Subcutaneous abdominal adipose tissue (tissue), 5 donors: ENCODE results near the gene G6PD.
"Not testable (repeated sequence)": the region's sequence is repeated elsewhere in the genome, so short reads cannot be mapped to it uniquely, and the experiment has no call there.

Experiments
- H3K27ac ChIP-seq: one replicate; pipeline ENCODE4 v1.7.0; 2013; ENCODE audit warnings: low read depth, mild to moderate bottlenecking, inconsistent platforms, low read length, moderate library complexity
- H3K27me3 ChIP-seq, 5 donors: one replicate each; pipeline ENCODE4 v1.7.0; 2013; ENCODE audit warnings: low read length in 5 of 5, inconsistent platforms in 1 of 5; ENCODE audit not compliant: control insufficient read depth in 5 of 5, insufficient read depth in 4 of 5
- H3K36me3 ChIP-seq, 5 donors: one replicate each; pipeline ENCODE4 v1.7.0; 2013; ENCODE audit warnings: low read length in 5 of 5; ENCODE audit not compliant: control insufficient read depth in 5 of 5, insufficient read depth in 5 of 5
- H3K4me1 ChIP-seq, 5 donors: one replicate each; pipeline ENCODE4 v1.7.0; 2013; ENCODE audit warnings: low read length in 5 of 5, mild to moderate bottlenecking in 3 of 5, moderate library complexity in 1 of 5; ENCODE audit not compliant: control insufficient read depth in 5 of 5, insufficient read depth in 5 of 5
- H3K4me3 ChIP-seq, 5 donors: one replicate each; pipeline ENCODE4 v1.7.0; 2013; ENCODE audit warnings: low read length in 5 of 5, low read depth in 1 of 5
- H3K9ac ChIP-seq, 5 donors: one replicate each; pipeline ENCODE4 v1.7.0; 2013; ENCODE audit warnings: low read length in 5 of 5, mild to moderate bottlenecking in 4 of 5, moderate library complexity in 3 of 5
- H3K9me3 ChIP-seq, 5 donors: one replicate each; pipeline ENCODE4 v1.7.0; 2013; ENCODE audit warnings: low read length in 5 of 5; ENCODE audit not compliant: control insufficient read depth in 5 of 5
- donor health status: healthy.
- donor health status: healthy.
- donor health status: healthy.
- donor health status: healthy.
- donor health status: healthy.

Gene G6PD

GRCh38 chrX:154570361-154570760 lies 23.7 kb upstream of the G6PD start:
- H3K4me1 ChIP-seq, H3K9me3 ChIP-seq, H3K27me3 ChIP-seq, H3K27ac ChIP-seq, H3K9ac ChIP-seq, H3K4me3 ChIP-seq, H3K36me3 ChIP-seq: not testable (repeated sequence)

- H3K4me3 ChIP-seq, H3K36me3 ChIP-seq, H3K27ac ChIP-seq, H3K9me3 ChIP-seq, H3K27me3 ChIP-seq, H3K9ac ChIP-seq, H3K4me1 ChIP-seq: not testable (repeated sequence)
Measured at GRCh38 chrX:154562295-154562694, 15.6 kb upstream of the G6PD start.

DNA sequence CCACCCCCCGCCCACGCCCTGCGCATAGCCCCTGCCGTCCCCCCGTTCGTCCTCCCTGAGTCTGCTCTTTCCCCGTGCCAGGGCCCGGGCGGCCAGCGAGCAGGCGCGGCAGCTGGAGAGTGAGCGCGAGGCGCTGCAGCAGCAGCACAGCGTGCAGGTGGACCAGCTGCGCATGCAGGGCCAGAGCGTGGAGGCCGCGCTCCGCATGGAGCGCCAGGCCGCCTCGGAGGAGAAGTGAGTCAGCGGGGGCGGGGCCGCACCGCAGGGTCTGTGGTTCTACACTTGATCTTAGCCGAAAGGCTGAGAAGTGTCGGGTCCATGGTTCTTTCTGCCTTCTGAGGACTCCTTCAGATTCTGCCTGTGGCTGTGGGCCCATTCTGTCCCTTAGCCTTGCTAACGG lies 13.7 kb upstream of the G6PD start:
- H3K27ac ChIP-seq, H3K9me3 ChIP-seq, H3K36me3 ChIP-seq, H3K27me3 ChIP-seq, H3K4me1 ChIP-seq, H3K4me3 ChIP-seq, H3K9ac ChIP-seq: not testable (repeated sequence)

GRCh38 chrX:154558896-154559295 lies 12.2 kb upstream of the G6PD start:
- not testable (repeated sequence) for H3K27me3 ChIP-seq, H3K9ac ChIP-seq, H3K9me3 ChIP-seq, H3K27ac ChIP-seq, H3K4me3 ChIP-seq, H3K4me1 ChIP-seq
- peaks cover 0 to 10% (median 7%) of the 10 kb centered on the region in 5 donors for H3K36me3 ChIP-seq

DNA sequence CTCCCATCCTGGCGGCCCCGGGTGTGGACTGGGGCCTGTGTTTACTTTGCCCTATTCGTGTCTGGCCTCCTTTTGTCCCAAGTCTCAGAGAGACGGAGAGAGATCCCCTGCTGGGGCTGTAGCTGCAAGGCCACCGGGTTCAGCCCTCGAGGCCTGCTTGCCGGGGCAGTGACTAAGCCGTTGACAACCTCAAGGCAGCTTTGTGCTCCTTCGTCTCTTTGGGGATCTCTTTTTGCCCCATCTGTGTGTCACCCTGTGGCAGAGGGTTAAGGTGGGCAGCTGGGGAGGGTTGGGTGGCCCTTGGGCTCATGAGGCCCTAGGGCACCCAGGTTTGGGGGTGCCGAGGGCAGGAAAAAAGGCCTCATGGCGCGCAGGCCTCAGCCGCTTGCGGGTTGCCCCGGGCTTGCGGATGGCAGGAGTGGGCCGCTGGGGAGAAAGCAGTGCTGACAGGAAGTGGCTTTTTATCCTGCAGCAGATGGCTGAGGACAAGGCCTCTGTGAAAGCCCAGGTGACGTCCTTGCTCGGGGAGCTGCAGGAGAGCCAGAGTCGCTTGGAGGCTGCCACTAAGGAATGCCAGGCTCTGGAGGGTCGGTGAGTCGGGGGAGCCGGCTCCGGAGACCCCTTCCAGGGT lies 11.5 kb upstream of the G6PD start:
- not testable (repeated sequence) for H3K4me3 ChIP-seq, H3K9ac ChIP-seq, H3K4me1 ChIP-seq, H3K27ac ChIP-seq, H3K9me3 ChIP-seq
- H3K36me3 ChIP-seq, result peaks cover 0 to 17% (median 13%) of the 10 kb centered on the region in 5 donors
- H3K27me3 ChIP-seq, result peaks cover 2 to 15% (median 6%) of the 10 kb centered on the region in 5 donors

DNA sequence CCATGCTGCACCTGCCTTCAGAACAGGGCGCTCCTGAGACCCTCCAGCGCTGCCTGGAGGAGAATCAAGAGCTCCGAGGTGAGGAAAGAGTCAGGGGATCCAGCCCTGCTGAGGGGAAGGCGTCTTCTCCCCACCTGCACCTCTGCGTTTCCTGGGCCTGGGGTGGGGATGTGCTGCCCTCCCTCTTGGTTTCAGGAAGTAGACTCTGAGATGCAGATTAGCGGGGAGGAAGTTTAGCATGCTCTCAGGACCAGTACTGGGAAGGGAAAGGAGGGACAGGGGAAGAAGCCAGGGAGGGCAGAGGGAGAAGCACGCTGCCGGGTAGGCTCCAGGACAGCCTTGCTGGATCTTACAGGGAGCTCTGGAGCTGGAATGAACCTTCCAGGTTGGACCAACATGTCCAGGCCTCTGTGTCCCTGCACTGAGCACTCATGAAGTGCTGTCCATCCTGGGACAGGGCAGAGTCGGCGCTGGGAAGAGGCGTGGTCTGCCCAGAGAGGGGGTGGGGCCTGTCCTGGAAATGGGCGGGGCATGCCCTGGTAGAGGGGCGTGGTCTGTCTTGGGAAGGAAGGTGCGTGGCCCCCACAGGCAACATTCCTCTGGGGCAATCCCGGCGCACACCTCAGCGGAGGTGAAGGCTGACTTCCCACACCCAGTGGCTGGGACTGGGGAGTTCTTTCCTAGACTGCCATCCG lies 5.6 kb upstream of the G6PD start:
- Histone ChIP-seq H3K27me3 (peaks cover 4 to 22% (median 10%) of the 10 kb centered on the region in 5 donors), H3K36me3 (peaks cover 0 to 24% (median 17%) of the 10 kb centered on the region in 5 donors), H3K4me1 (peaks cover 2 to 13% (median 12%) of the 10 kb centered on the region in 5 donors)
- not testable (repeated sequence) for H3K9ac ChIP-seq, H3K9me3 ChIP-seq, H3K4me3 ChIP-seq, H3K27ac ChIP-seq

GRCh38 chrX:154549766-154550165 lies 3.1 kb upstream of the G6PD start:
- Histone ChIP-seq H3K4me1 (peaks cover 2 to 25% (median 20%) of the 10 kb centered on the region in 5 donors), H3K4me3 (no peak overlapping the region), H3K36me3 (peaks cover 0 to 18% (median 13%) of the 10 kb centered on the region in 5 donors), H3K27me3 (peaks cover 4 to 19% (median 11%) of the 10 kb centered on the region in 5 donors), H3K9me3 (no peaks in the 10 kb centered on the region), H3K9ac (peak overlapping the region in 1 of 5 donors; percentile 31), H3K27ac (no peak overlapping the region)

DNA sequence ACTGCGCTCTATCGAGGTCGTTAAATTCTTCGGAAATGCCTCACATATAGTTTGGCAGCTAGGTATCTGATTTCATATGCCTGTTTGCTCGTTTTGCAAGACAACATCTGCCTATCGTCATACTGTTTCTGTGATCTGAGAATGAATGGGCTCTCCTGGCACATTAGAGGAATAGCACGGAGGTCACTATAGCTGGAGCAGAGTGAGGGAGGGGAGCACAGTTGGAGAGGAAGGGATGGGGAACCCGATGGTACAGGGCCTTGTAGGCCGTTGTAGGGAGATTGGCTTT lies 1.3 kb upstream of the G6PD start:
- H3K36me3 ChIP-seq, result peaks cover 0 to 4% (median 1%) of the 10 kb centered on the region in 5 donors
- no peaks in the 10 kb centered on the region for H3K9me3 ChIP-seq
- H3K27ac ChIP-seq, result peak overlapping the region; percentile 85
- peaks cover 2 to 39% (median 27%) of the 10 kb centered on the region in 5 donors for H3K4me1 ChIP-seq
- peak overlapping the region; percentile 64 to 82 (median 71) for H3K9ac ChIP-seq
- H3K27me3 ChIP-seq, result peaks cover 0 to 11% (median 5%) of the 10 kb centered on the region in 5 donors
- peak overlapping the region; percentile 65 to 82 (median 76) for H3K4me3 ChIP-seq

DNA sequence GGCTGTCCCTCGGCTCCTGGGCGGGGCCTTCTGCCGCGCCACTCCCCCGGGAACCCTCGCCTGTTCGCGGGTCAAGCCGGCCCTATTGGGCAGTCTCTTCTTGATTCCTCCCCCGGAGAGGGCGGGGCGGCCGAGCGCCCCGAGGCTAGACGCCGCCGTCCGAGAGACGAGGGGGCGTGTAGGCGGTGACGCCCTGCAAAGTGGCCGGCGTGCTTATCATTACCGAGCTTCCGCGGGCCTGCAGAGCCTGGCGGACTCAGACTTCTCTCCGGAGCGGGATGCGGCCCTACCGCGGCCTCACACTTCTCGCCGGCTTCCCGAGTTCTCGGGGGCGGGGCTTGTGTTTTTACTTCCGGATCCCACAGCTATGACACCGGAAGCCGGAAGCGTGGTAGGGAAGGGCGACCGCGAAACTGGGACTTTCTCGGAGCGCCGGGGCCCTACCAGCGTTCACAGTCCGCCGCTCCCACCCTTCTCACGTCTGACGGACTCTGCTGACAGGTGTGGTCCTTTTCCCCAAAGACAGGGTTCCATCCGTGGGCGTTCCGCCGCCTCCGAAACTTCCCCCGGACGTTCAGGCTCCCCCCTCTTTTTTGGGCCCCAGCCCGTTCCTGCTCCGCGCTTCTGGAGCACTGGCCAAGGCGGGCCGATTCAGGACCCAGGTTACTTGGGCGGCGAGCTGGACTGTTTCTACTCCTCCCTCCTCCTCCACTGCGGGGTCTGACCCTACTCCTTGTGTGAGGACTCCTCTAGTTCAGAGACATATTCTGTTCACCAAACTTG lies 790 bp upstream of the G6PD start, which contains the start of gene IKBKG:
IKBKG (plus strand) TSS at position 376 of the 783 bp plus-strand sequence. CDS start 4,383 bp downstream, outside the sequence.
- H3K9me3 ChIP-seq, result no peaks in the 10 kb centered on the region
- H3K4me1 ChIP-seq, result peaks cover 2 to 42% (median 32%) of the 10 kb centered on the region in 5 donors
- H3K9ac ChIP-seq, result peak within 1 kb of the TSS; percentile 71 to 82 (median 75)
- peaks cover 0 to 16% (median 7%) of the 10 kb centered on the region in 5 donors for H3K27me3 ChIP-seq
- H3K27ac ChIP-seq, result peak within 1 kb of the TSS; percentile 85
- peaks cover 0 to 3% (median 0%) of the 10 kb centered on the region in 5 donors for H3K36me3 ChIP-seq
- H3K4me3 ChIP-seq, result peak within 1 kb of the TSS; percentile 65 to 82 (median 76)
